H1 (cell line): ENCODE measurements around the gene BBS9. TPM values are rescaled to one million over a fixed set of nuclear protein-coding genes. Genes with fewer than 3 reads are reported as not detected.

Experiments used
- CTCF ChIA-PET: fragments of 300-600 bp; sonication (Branson Sonifier 250); formaldehyde crosslinking; loops from one replicate; lab custom pipeline; 2021; ENCODE audit not compliant: partially characterized antibody; lab: Charles Lee
- POLR2A ChIA-PET: fragments of 300-600 bp; sonication (Branson Sonifier 250); formaldehyde crosslinking; loops from one replicate; lab custom pipeline; 2021; ENCODE audit warnings: inconsistent platforms; ENCODE audit not compliant: partially characterized antibody; lab: Charles Lee
- DNase-seq, 2 experiments: peaks; one replicate each; pipeline versions ENCODE4 v3.0.0 to v3.0.0-alpha.2; 2010 to 2022; ENCODE audit warnings: low spot score in 2 of 2, low read depth in 1 of 2, mixed read lengths in 1 of 2
- FAIRE-seq: peaks from 2 replicates; lab custom pipeline; 2011; peaks lifted over from hg19 to GRCh38; lab: Jason Lieb, UNC
- H2AFZ ChIP-seq: 2 replicates; pipeline ENCODE4 v1.8.1; 2012; ENCODE audit warnings: low read length, inconsistent platforms
- H2AK5ac ChIP-seq: 2 replicates; pipeline ENCODE4 v1.6.1; 2013; ENCODE audit warnings: low read depth, low read length
- H2BK120ac ChIP-seq: replicated peaks from 2 replicates; pipeline ENCODE3; 2013; ENCODE audit warnings: low read depth, low read length, inconsistent platforms
- H2BK12ac ChIP-seq: 2 replicates; pipeline ENCODE4 v1.6.1; 2013; ENCODE audit warnings: low read depth, low read length
- H2BK15ac ChIP-seq: 2 replicates; pipeline ENCODE4 v1.6.1; 2013; ENCODE audit warnings: low read length
- H2BK20ac ChIP-seq: 2 replicates; pipeline ENCODE4 v1.6.1; 2013; ENCODE audit warnings: low read length
- H2BK5ac ChIP-seq: 2 replicates; pipeline ENCODE4 v1.6.1; 2013; ENCODE audit warnings: low read depth, low read length
- H3K14ac ChIP-seq: 2 replicates; pipeline ENCODE4 v1.6.1; 2013; ENCODE audit warnings: inconsistent platforms; ENCODE audit not compliant: insufficient read length
- H3K18ac ChIP-seq: 2 replicates; pipeline ENCODE4 v1.6.1; 2013; ENCODE audit warnings: low read length; ENCODE audit errors: extremely low read depth
- H3K23ac ChIP-seq: 2 replicates; pipeline ENCODE4 v1.6.1; 2013; ENCODE audit warnings: inconsistent platforms; ENCODE audit not compliant: insufficient read length
- H3K23me2 ChIP-seq: 2 replicates; pipeline ENCODE4 v1.6.1; 2013; ENCODE audit warnings: low read depth, low read length
- H3K27ac ChIP-seq: 2 replicates; pipeline ENCODE4 v1.6.1; 2011; ENCODE audit warnings: low read depth, low read length, inconsistent platforms
- H3K27me3 ChIP-seq, 4 experiments: replicated peaks in 1 of 4; 1 replicate in 1 of 4; 2 replicates in 3 of 4; pipeline versions ENCODE4 v1.6.1 to v1.8.1; 2011 to 2013; ENCODE audit warnings: low read length in 3 of 4, mild to moderate bottlenecking in 3 of 4, inconsistent platforms in 2 of 4, mixed read lengths in 2 of 4, moderate library complexity in 1 of 4; ENCODE audit not compliant: control insufficient read depth in 3 of 4, insufficient read depth in 3 of 4; ENCODE audit errors: extremely low read depth in 1 of 4
- H3K36me3 ChIP-seq, 4 experiments: 2 replicates each; pipeline versions ENCODE4 v1.6.1 to v1.8.1; 2011 to 2013; ENCODE audit warnings: mild to moderate bottlenecking in 4 of 4, low read length in 3 of 4, moderate library complexity in 2 of 4, control low read depth in 1 of 4, inconsistent platforms in 1 of 4; ENCODE audit not compliant: insufficient read depth in 4 of 4, control insufficient read depth in 2 of 4
- H3K4ac ChIP-seq: replicated peaks from 2 replicates; pipeline ENCODE3; 2013; ENCODE audit warnings: low read length, low read depth, mixed read lengths, inconsistent platforms; ENCODE audit not compliant: insufficient read length
- H3K4me1 ChIP-seq, 4 experiments: replicated peaks in 1 of 4; 1 replicate in 1 of 4; 2 replicates in 3 of 4; pipeline versions ENCODE4 v1.6.1 to v1.8.1; 2011 to 2013; ENCODE audit warnings: low read length in 3 of 4, inconsistent platforms in 2 of 4, mixed read lengths in 1 of 4; ENCODE audit not compliant: insufficient read depth in 4 of 4, control insufficient read depth in 3 of 4
- H3K4me2 ChIP-seq, 2 experiments: 2 replicates each; pipeline versions ENCODE4 v1.6.1 to v1.8.1; 2011 to 2013; ENCODE audit warnings: low read depth in 2 of 2, low read length in 2 of 2, control low read depth in 1 of 2, inconsistent platforms in 1 of 2, mild to moderate bottlenecking in 1 of 2; ENCODE audit not compliant: insufficient read depth in 1 of 2
- H3K4me3 ChIP-seq, 4 experiments: fragments of 200-600, 300-600 bp in 1 of 4; sonication (generic), shearing (Covaris generic), sonication (Bioruptor Twin) in 1 of 4; 2 replicates each; pipeline versions ENCODE4 v1.5.1 to v1.8.1; 2011 to 2016; ENCODE audit warnings: low read length in 4 of 4, low read depth in 3 of 4, control low read depth in 2 of 4, inconsistent platforms in 2 of 4, mild to moderate bottlenecking in 2 of 4, mixed read lengths in 1 of 4, moderate library complexity in 1 of 4; ENCODE audit not compliant: insufficient read depth in 2 of 4; ENCODE audit errors: extremely low read depth in 1 of 4
- H3K56ac ChIP-seq: replicated peaks from 2 replicates; pipeline ENCODE3; 2013; ENCODE audit warnings: low read depth, mild to moderate bottlenecking, mixed read lengths, low read length, inconsistent platforms; ENCODE audit not compliant: insufficient read length
- H3K79me1 ChIP-seq: 2 replicates; pipeline ENCODE4 v1.6.1; 2013; ENCODE audit warnings: low read depth, low read length, control low read depth
- H3K79me2 ChIP-seq, 2 experiments: 2 replicates each; pipeline versions ENCODE4 v1.6.1 to v1.8.1; 2012 to 2013; ENCODE audit warnings: low read length in 2 of 2, mild to moderate bottlenecking in 2 of 2, inconsistent platforms in 1 of 2; ENCODE audit not compliant: insufficient read depth in 2 of 2, control insufficient read depth in 1 of 2
- H3K9ac ChIP-seq, 4 experiments: replicated peaks in 1 of 4; 1 replicate in 1 of 4; 2 replicates in 3 of 4; pipeline versions ENCODE4 v1.6.1 to v1.8.1; 2011 to 2013; ENCODE audit warnings: low read depth in 3 of 4, low read length in 3 of 4, control low read depth in 2 of 4, mild to moderate bottlenecking in 2 of 4, moderate library complexity in 2 of 4, inconsistent platforms in 1 of 4; ENCODE audit errors: extremely low read depth in 1 of 4
- H3K9me3 ChIP-seq, 2 experiments: 2 replicates each; pipeline versions ENCODE4 v1.6.1 to v1.8.1; 2012 to 2013; ENCODE audit warnings: mild to moderate bottlenecking in 2 of 2, moderate library complexity in 2 of 2, control low read depth in 1 of 2, inconsistent platforms in 1 of 2, low read depth in 1 of 2, low read length in 1 of 2, mixed read lengths in 1 of 2; ENCODE audit not compliant: insufficient read depth in 2 of 2
- H4K20me1 ChIP-seq, 2 experiments: replicated peaks in 1 of 2; 2 replicates each; pipeline versions ENCODE3 to v1.8.1; 2011 to 2013; ENCODE audit warnings: inconsistent platforms in 2 of 2, low read length in 2 of 2, mild to moderate bottlenecking in 1 of 2; ENCODE audit not compliant: insufficient read depth in 2 of 2, control insufficient read depth in 1 of 2
- H4K5ac ChIP-seq: 2 replicates; pipeline ENCODE4 v1.6.1; 2013; ENCODE audit warnings: low read length, low read depth, mixed read lengths, inconsistent platforms; ENCODE audit not compliant: insufficient read length
- H4K8ac ChIP-seq: 2 replicates; pipeline ENCODE4 v1.8.0; 2013; ENCODE audit warnings: mild to moderate bottlenecking, moderate library complexity, low read length, inconsistent platforms; ENCODE audit not compliant: insufficient read depth; ENCODE audit errors: extremely low read depth
- H4K91ac ChIP-seq: replicated peaks from 2 replicates; pipeline ENCODE3; 2013; ENCODE audit warnings: low read length, mixed read lengths, inconsistent platforms; ENCODE audit not compliant: insufficient read length
- BACH1 ChIP-seq: IDR thresholded peaks from 2 replicates; pipeline ENCODE4 v1.6.1; 2012; ENCODE audit warnings: low read length, improper control_type of control experiment
- CEBPB ChIP-seq: IDR thresholded peaks from 2 replicates; pipeline ENCODE4 v1.6.1; 2012; ENCODE audit warnings: low read depth, low read length
- JUN ChIP-seq: IDR thresholded peaks from 2 replicates; pipeline ENCODE4 v1.6.1; 2011; ENCODE audit warnings: low read depth, mild to moderate bottlenecking, improper control_type of control experiment, low read length
- RBBP5 ChIP-seq: IDR thresholded peaks from 2 replicates; pipeline ENCODE4 v1.7.1; 2012; ENCODE audit warnings: low read depth, mild to moderate bottlenecking, inconsistent platforms, low read length, moderate library complexity, borderline replicate concordance
- SP2 ChIP-seq: IDR thresholded peaks from 2 replicates; pipeline ENCODE4 v1.6.1; 2012; ENCODE audit warnings: mild to moderate bottlenecking, low read length, inconsistent platforms
- SP4 ChIP-seq: IDR thresholded peaks from 2 replicates; pipeline ENCODE4 v1.6.1; 2012; ENCODE audit warnings: low read length, inconsistent platforms
- TCF12 ChIP-seq: IDR thresholded peaks from 2 replicates; pipeline ENCODE4 v1.6.1; 2011; ENCODE audit warnings: low read depth, mild to moderate bottlenecking, low read length
- WGBS, 2 experiments: shearing (Covaris generic) in 1 of 2; methylation state at CpG; one replicate each; pipeline versions ENCODE4 v1.1.6 to v1.1.7; 2013 to 2015; ENCODE audit warnings: low lambda C conversion rate in 2 of 2, mixed read lengths in 2 of 2, inconsistent platforms in 1 of 2, low coverage in 1 of 2, missing lambda C conversion rate in 1 of 2; ENCODE audit not compliant: insufficient replicate concordance in 2 of 2, insufficient coverage in 1 of 2, insufficient read length in 1 of 2; ENCODE audit errors: extremely low coverage in 1 of 2, missing lambda C conversion rate in 1 of 2; 5-methylcytosine and 5-hydroxymethylcytosine counted together
- polyA plus RNA-seq, 7 experiments: library from polyadenylated mRNA; depleted of rRNA in 3 of 7; stranded (reverse) in 5 of 7; unstranded in 2 of 7; fragments of >200 nt in 5 of 7; fragments of 200-250 nt in 2 of 7; gene quantifications; 1 replicate in 5 of 7; 2 replicates in 1 of 7; 4 replicates in 1 of 7; pipeline versions ENCODE4 v1.2.1 to v1.2.3, GENCODE V29; 2011 to 2013; ENCODE audit warnings: missing spikeins in 2 of 7, mixed read lengths in 2 of 7
- total RNA-seq: library from RNA; stranded (reverse); fragmentation: NEBNext Ultra II Directional; extraction: Animal tissue kit (Norgen Biotek cat#: 25700); gene quantifications from 2 replicates; pipeline ENCODE4 v1.2.1, GENCODE V29; 2021

BBS9 gene
- total and polyA plus RNA-seq, 2 of the 8 experiments (the other 6 are each of a cell fraction or from before 2014, with no cell fraction given): 22.3 to 37.0 TPM

- Histone ChIP-seq H3K79me2 (no peaks in the 10 kb centered on the region), H3K18ac (no peak overlapping the region), H4K20me1 (no peaks in the 10 kb centered on the region), H2AK5ac (no peak overlapping the region), H2BK5ac (no peak overlapping the region), H3K9ac (no peak overlapping the region), H4K8ac (no peak overlapping the region), H4K5ac (no peak overlapping the region), H2BK15ac (no peak overlapping the region), H4K91ac (no peak overlapping the region), H2BK20ac (no peak overlapping the region), H3K23me2 (no peaks in the 10 kb centered on the region), H3K27me3 (no peaks in the 10 kb centered on the region), H3K14ac (no peak overlapping the region), H3K4ac (no peak overlapping the region), H3K27ac (no peak overlapping the region), H2AFZ (no peak overlapping the region), H3K9me3 (no peaks in the 10 kb centered on the region), H3K79me1 (no peaks in the 10 kb centered on the region), H3K4me3 (no peak overlapping the region), H3K36me3 (no peaks in the 10 kb centered on the region; a peak in 1 of 8 replicates), H2BK12ac (no peak overlapping the region)
- DNase-seq (no peak), FAIRE-seq (no peak)
- CTCF ChIA-PET: interaction anchor here (0.6 kb wide), 1 partner anchor 85 kb away, joined by 5 read pairs; no protein-coding TSS in a partner anchor
- POLR2A ChIA-PET: no interaction called here
- TF ChIP-seq RBBP5 (no peak), JUN (no peak), BACH1 (no peak), TCF12 (no peak), CEBPB (no peak), SP4 (no peak), SP2 (no peak)
- TF ChIP-seq, all 59 proteins: peak for 0
- Histone ChIP-seq H3K23ac (no peak overlapping the region), H2BK120ac (no peak overlapping the region), H3K4me1 (no peaks in the 10 kb centered on the region), H3K4me2 (no peak overlapping the region), H3K56ac (no peak overlapping the region)
- WGBS, 2 experiments: 89% methylated on average over 5 of the region's 5 CpGs; no CpG with 5 or more reads in 1 of the 2 experiments
These were observed 374.4 kb downstream of the BBS9 start for GRCh38 chr7:33503736-33504135.
